ENCODE data around the gene COL4A2.

DNA sequence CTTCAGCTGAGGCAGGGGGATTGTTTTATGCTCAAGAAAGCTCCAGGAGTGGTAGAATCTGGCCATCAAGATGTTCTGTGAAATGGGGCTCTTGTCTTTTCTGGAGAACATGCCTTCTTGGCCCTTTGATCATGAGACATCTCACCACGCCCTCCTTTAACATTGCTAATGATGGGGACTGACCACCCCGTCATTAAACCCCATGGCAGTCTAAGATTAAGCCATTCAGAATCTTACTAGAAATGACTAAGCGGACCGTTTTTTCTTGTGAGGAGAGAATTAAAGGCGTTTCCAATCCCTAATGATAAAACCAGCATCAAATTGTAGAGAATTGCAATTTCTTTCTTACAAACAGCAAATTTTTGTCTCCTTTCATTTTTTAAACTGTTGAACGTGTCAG lies 89.4 kb downstream of the COL4A2 start:
- TF ChIP-seq, protein P1, sequence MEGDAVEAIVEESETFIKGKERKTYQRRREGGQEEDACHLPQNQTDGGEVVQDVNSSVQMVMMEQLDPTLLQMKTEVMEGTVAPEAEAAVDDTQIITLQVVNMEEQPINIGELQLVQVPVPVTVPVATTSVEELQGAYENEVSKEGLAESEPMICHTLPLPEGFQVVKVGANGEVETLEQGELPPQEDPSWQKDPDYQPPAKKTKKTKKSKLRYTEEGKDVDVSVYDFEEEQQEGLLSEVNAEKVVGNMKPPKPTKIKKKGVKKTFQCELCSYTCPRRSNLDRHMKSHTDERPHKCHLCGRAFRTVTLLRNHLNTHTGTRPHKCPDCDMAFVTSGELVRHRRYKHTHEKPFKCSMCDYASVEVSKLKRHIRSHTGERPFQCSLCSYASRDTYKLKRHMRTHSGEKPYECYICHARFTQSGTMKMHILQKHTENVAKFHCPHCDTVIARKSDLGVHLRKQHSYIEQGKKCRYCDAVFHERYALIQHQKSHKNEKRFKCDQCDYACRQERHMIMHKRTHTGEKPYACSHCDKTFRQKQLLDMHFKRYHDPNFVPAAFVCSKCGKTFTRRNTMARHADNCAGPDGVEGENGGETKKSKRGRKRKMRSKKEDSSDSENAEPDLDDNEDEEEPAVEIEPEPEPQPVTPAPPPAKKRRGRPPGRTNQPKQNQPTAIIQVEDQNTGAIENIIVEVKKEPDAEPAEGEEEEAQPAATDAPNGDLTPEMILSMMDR (IDR thresholded peaks at IDR 0.05) = no peak
- TF ChIP-seq POLR2AphosphoS5 (IDR thresholded peaks at IDR 0.05) = no peak
- TF ChIP-seq POLR2A (IDR thresholded peaks at IDR 0.05) = no peak
